ENCODE measurements around the gene CAT.

CAT gene

GRCh38 chr11:34403431-34403830, 35.3 kb upstream of the CAT start:
- TF ChIP-seq FOXP2 (optimal IDR thresholded peaks at IDR 0.05; ENCODE audit: borderline replicate concordance, extremely low read depth, extremely low read length, insufficient read depth) (no peak), SIN3A (IDR thresholded peaks at IDR 0.05; ENCODE audit: borderline replicate concordance, insufficient read depth, low read length) (no peak), REST (IDR thresholded peaks at IDR 0.05; ENCODE audit: insufficient read depth in 1 of 2, low read depth in 2 of 2, low read length in 2 of 2) (no peak), POLR2AphosphoS5 (IDR thresholded peaks at IDR 0.05; ENCODE audit: low read depth, low read length) (no peak), TAF1 (IDR thresholded peaks at IDR 0.05; ENCODE audit: borderline replicate concordance, insufficient read depth, low read length) (no peak)

GRCh38 chr11:34404280-34404679, 34.5 kb upstream of the CAT start:
- TF ChIP-seq TAF1 (IDR thresholded peaks at IDR 0.05; ENCODE audit: borderline replicate concordance, insufficient read depth, low read length) = no peak

GRCh38 chr11:34405079-34405858, 33.5 kb upstream of the CAT start:
- TF ChIP-seq REST (IDR thresholded peaks at IDR 0.05; ENCODE audit: insufficient read depth in 1 of 2, low read depth in 2 of 2, low read length in 2 of 2) (no peak), SIN3A (IDR thresholded peaks at IDR 0.05; ENCODE audit: borderline replicate concordance, insufficient read depth, low read length) (no peak), TAF1 (IDR thresholded peaks at IDR 0.05; ENCODE audit: borderline replicate concordance, insufficient read depth, low read length) (no peak), POLR2AphosphoS5 (IDR thresholded peaks at IDR 0.05; ENCODE audit: low read depth, low read length) (no peak), FOXP2 (optimal IDR thresholded peaks at IDR 0.05; ENCODE audit: borderline replicate concordance, extremely low read depth, extremely low read length, insufficient read depth) (no peak)

GRCh38 chr11:34406413-34406812, 32.3 kb upstream of the CAT start:
- no peak for TF ChIP-seq TAF1 (IDR thresholded peaks at IDR 0.05; ENCODE audit: borderline replicate concordance, insufficient read depth, low read length)
- no peak for TF ChIP-seq SIN3A (IDR thresholded peaks at IDR 0.05; ENCODE audit: borderline replicate concordance, insufficient read depth, low read length)
- no peak for TF ChIP-seq POLR2AphosphoS5 (IDR thresholded peaks at IDR 0.05; ENCODE audit: low read depth, low read length)
- TF ChIP-seq FOXP2 (optimal IDR thresholded peaks at IDR 0.05; ENCODE audit: borderline replicate concordance, extremely low read depth, extremely low read length, insufficient read depth) = no peak
- TF ChIP-seq REST (IDR thresholded peaks at IDR 0.05; ENCODE audit: insufficient read depth in 1 of 2, low read depth in 2 of 2, low read length in 2 of 2) = no peak

GRCh38 chr11:34407121-34407813, 31.5 kb upstream of the CAT start:
- TF ChIP-seq POLR2AphosphoS5 (IDR thresholded peaks at IDR 0.05; ENCODE audit: low read depth, low read length) (no peak), SIN3A (IDR thresholded peaks at IDR 0.05; ENCODE audit: borderline replicate concordance, insufficient read depth, low read length) (no peak), TAF1 (IDR thresholded peaks at IDR 0.05; ENCODE audit: borderline replicate concordance, insufficient read depth, low read length) (no peak), FOXP2 (optimal IDR thresholded peaks at IDR 0.05; ENCODE audit: borderline replicate concordance, extremely low read depth, extremely low read length, insufficient read depth) (no peak), REST (IDR thresholded peaks at IDR 0.05; ENCODE audit: insufficient read depth in 1 of 2, low read depth in 2 of 2, low read length in 2 of 2) (no peak)
